H54 (cell line): Measurements from ENCODE around the gene HSD17B10.

Experiments
- DNase-seq: peaks from one replicate; pipeline ENCODE4 v3.0.0; 2011; ENCODE audit warnings: low spot score, mixed read lengths; ENCODE audit not compliant: insufficient read length
- FAIRE-seq: peaks from 3 replicates; lab custom pipeline; 2011; peaks lifted over from hg19 to GRCh38; lab: Jason Lieb, UNC
- POLR2A ChIP-seq: IDR thresholded peaks from 2 replicates; pipeline ENCODE4 v1.6.1; 2011; ENCODE audit warnings: low read depth, mild to moderate bottlenecking, low read length

HSD17B10 gene

GRCh38 chrX:53445977-53446376 is 11.8 kb upstream of the HSD17B10 start:
- TF ChIP-seq POLR2A, result no peak
- FAIRE-seq (no peak), DNase-seq (no peak)

GRCh38 chrX:53442322-53442631 is 8.1 kb upstream of the HSD17B10 start:
- no peak for DNase-seq
- FAIRE-seq, result no peak
- no peak for TF ChIP-seq POLR2A

- no peak for FAIRE-seq
Observed at GRCh38 chrX:53441531-53442321, 7.6 kb upstream of the HSD17B10 start.

GRCh38 chrX:53440621-53441517 is 6.7 kb upstream of the HSD17B10 start:
- DNase-seq, result peak; percentile 7
- no peak for TF ChIP-seq POLR2A
- FAIRE-seq, result no peak

More at GRCh38 chrX:53441531-53442321, 7.6 kb upstream of the HSD17B10 start:
- DNase-seq, result peak; percentile 52
- no peak; the same call in 1 of the 2 replicates for TF ChIP-seq POLR2A

GRCh38 chrX:53440101-53440500 is 5.9 kb upstream of the HSD17B10 start:
- no peak for TF ChIP-seq POLR2A
- DNase-seq, result no peak
- FAIRE-seq, result no peak

GRCh38 chrX:53438832-53439230 is 4.7 kb upstream of the HSD17B10 start:
- no peak for TF ChIP-seq POLR2A
- no peak for FAIRE-seq
- no peak for DNase-seq

- FAIRE-seq (no peak), DNase-seq (no peak)
- TF ChIP-seq POLR2A, result no peak
Observed at GRCh38 chrX:53438174-53438831, 4.1 kb upstream of the HSD17B10 start.

- FAIRE-seq (no peak), DNase-seq (no peak)
- no peak for TF ChIP-seq POLR2A
Observed at GRCh38 chrX:53437206-53437605, 3.0 kb upstream of the HSD17B10 start.

- no peak for TF ChIP-seq POLR2A
- DNase-seq (peak; percentile 26), FAIRE-seq (no peak)
Observed at GRCh38 chrX:53435997-53436396, 1.8 kb upstream of the HSD17B10 start.

GRCh38 chrX:53430231-53430630 is 3.9 kb downstream of the HSD17B10 start:
- no peak for TF ChIP-seq POLR2A
- no peak for FAIRE-seq
- DNase-seq, result no peak

GRCh38 chrX:53429755-53430154 is 4.4 kb downstream of the HSD17B10 start:
- DNase-seq (no peak), FAIRE-seq (no peak)
- no peak for TF ChIP-seq POLR2A

GRCh38 chrX:53422861-53423306 is 11.3 kb downstream of the HSD17B10 start, which contains the start of gene RIBC1:
RIBC1 (plus strand) TSS chrX:53422873; CDS start chrX:53426277, 3,404 bp downstream.
- DNase-seq (no peak), FAIRE-seq (no peak)
- no peak for TF ChIP-seq POLR2A

- FAIRE-seq (no peak), DNase-seq (peak; percentile 55)
- peak; percentile 60 for TF ChIP-seq POLR2A
Observed at GRCh38 chrX:53422086-53422860, 11.9 kb downstream of the HSD17B10 start, which contains the start of gene SMC1A. SMC1A (minus strand) TSS chrX:53422654; CDS start chrX:53422600, 54 bp downstream.
